DND-41 (cell line): ENCODE results near the gene PLA2G4E.

Experiments
- ATAC-seq: fragments of 200-7000 bp; cut with Tn5 transposase; 3 replicates; pipeline ENCODE4 v1.9.1; 2021; ENCODE audit warnings: low read depth; ENCODE audit not compliant: insufficient read depth
- DNase-seq: peaks from one replicate; pipeline ENCODE4 v3.0.0-alpha.2; 2020
- H2AFZ ChIP-seq: 2 replicates; pipeline ENCODE4 v1.6.0; 2012; ENCODE audit warnings: low read depth, low read length
- H3K27ac ChIP-seq: 2 replicates; pipeline ENCODE4 v1.5.1; 2012; ENCODE audit warnings: low read length, inconsistent platforms
- H3K27me3 ChIP-seq: fragments of 200-600 bp; sonication (generic); 2 replicates; pipeline ENCODE4 v1.6.0; 2012; ENCODE audit warnings: low read length, mild to moderate bottlenecking, inconsistent platforms; ENCODE audit not compliant: insufficient read depth, poor library complexity
- H3K36me3 ChIP-seq: 2 replicates; pipeline ENCODE4 v1.5.1; 2012; ENCODE audit warnings: low read length, inconsistent platforms; ENCODE audit not compliant: insufficient read depth
- H3K4me1 ChIP-seq: 2 replicates; pipeline ENCODE4 v1.5.1; 2012; ENCODE audit warnings: mild to moderate bottlenecking, low read length; ENCODE audit not compliant: insufficient read depth
- H3K4me2 ChIP-seq: 2 replicates; pipeline ENCODE4 v1.6.0; 2012; ENCODE audit warnings: mild to moderate bottlenecking, moderate library complexity, low read length, inconsistent platforms; ENCODE audit not compliant: insufficient read depth
- H3K4me3 ChIP-seq, 2 experiments: fragments of 200-600 bp in 1 of 2; shearing (Covaris generic) in 1 of 2; 2 replicates each; pipeline ENCODE4 v1.5.1; 2012 to 2016; ENCODE audit warnings: inconsistent platforms in 2 of 2, low read length in 2 of 2, mild to moderate bottlenecking in 2 of 2, low read depth in 1 of 2, moderate library complexity in 1 of 2
- H3K79me2 ChIP-seq: 2 replicates; pipeline ENCODE4 v1.6.0; 2012; ENCODE audit warnings: low read length, inconsistent platforms; ENCODE audit not compliant: insufficient read depth
- H3K9ac ChIP-seq: 2 replicates; pipeline ENCODE4 v1.6.0; 2012; ENCODE audit warnings: low read depth, mild to moderate bottlenecking, inconsistent platforms, low read length, moderate library complexity
- H3K9me3 ChIP-seq: 2 replicates; pipeline ENCODE4 v1.5.1; 2012; ENCODE audit warnings: low read length, moderate library complexity, mild to moderate bottlenecking, inconsistent platforms; ENCODE audit not compliant: insufficient read depth, severe bottlenecking
- H4K20me1 ChIP-seq: 2 replicates; pipeline ENCODE4 v1.6.0; 2012; ENCODE audit warnings: low read length; ENCODE audit not compliant: insufficient read depth
- EZH2 ChIP-seq: IDR thresholded peaks from 3 replicates; pipeline ENCODE4 v1.6.1; 2012; ENCODE audit warnings: borderline replicate concordance, low read depth, mild to moderate bottlenecking, moderate library complexity, low read length, inconsistent platforms; ENCODE audit not compliant: severe bottlenecking
- TF ChIP-seq, protein P1 (sequence below): IDR thresholded peaks from 2 replicates; pipeline ENCODE4 v1.5.1; 2012; ENCODE audit warnings: borderline replicate concordance, low read length, moderate library complexity, mild to moderate bottlenecking; ENCODE audit not compliant: poor library complexity, severe bottlenecking; ENCODE audit errors: extremely low read depth

The PLA2G4E gene

DNA sequence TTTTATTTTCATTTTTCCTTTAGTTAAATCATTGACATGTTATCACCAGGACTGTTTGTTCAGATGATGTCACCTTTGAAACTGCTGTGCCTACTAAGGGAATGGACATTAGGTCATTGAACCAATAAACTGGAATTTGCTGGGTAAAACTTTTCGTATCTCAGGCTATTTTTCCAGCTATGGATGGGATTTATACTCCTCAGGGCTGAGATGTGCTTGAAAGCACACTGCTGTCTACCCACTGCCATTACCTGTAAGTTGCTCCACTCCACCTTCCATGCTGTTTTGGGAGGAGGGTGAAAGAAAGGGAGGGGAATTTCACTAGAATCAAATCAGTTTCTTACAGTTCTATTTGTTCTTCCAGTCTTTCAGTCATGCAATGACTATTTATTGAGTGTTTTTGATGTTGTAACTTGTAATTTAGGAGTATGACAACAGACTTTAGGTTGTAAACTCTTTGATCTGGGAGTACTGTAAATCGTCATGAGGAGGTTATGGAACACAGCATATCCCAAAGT, 59.8 kb downstream of the PLA2G4E start:
- H3K4me1 ChIP-seq = no peaks in the 10 kb centered on the region
- TF ChIP-seq, protein P1, sequence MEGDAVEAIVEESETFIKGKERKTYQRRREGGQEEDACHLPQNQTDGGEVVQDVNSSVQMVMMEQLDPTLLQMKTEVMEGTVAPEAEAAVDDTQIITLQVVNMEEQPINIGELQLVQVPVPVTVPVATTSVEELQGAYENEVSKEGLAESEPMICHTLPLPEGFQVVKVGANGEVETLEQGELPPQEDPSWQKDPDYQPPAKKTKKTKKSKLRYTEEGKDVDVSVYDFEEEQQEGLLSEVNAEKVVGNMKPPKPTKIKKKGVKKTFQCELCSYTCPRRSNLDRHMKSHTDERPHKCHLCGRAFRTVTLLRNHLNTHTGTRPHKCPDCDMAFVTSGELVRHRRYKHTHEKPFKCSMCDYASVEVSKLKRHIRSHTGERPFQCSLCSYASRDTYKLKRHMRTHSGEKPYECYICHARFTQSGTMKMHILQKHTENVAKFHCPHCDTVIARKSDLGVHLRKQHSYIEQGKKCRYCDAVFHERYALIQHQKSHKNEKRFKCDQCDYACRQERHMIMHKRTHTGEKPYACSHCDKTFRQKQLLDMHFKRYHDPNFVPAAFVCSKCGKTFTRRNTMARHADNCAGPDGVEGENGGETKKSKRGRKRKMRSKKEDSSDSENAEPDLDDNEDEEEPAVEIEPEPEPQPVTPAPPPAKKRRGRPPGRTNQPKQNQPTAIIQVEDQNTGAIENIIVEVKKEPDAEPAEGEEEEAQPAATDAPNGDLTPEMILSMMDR = no peak
- TF ChIP-seq EZH2 = no peak
- no peaks in the 10 kb centered on the region for H3K36me3 ChIP-seq
- ATAC-seq (no peak), DNase-seq (no peak)
- no peaks in the 10 kb centered on the region for H3K9me3 ChIP-seq
- no peaks in the 10 kb centered on the region for H3K27me3 ChIP-seq
- no peaks in the 10 kb centered on the region for H3K79me2 ChIP-seq
- H3K27ac ChIP-seq = no peak overlapping the region
- H2AFZ ChIP-seq = no peak overlapping the region
- H3K4me2 ChIP-seq = no peak overlapping the region
- H4K20me1 ChIP-seq = no peaks in the 10 kb centered on the region
- no peak overlapping the region for H3K4me3 ChIP-seq
- no peak overlapping the region for H3K9ac ChIP-seq

DNA sequence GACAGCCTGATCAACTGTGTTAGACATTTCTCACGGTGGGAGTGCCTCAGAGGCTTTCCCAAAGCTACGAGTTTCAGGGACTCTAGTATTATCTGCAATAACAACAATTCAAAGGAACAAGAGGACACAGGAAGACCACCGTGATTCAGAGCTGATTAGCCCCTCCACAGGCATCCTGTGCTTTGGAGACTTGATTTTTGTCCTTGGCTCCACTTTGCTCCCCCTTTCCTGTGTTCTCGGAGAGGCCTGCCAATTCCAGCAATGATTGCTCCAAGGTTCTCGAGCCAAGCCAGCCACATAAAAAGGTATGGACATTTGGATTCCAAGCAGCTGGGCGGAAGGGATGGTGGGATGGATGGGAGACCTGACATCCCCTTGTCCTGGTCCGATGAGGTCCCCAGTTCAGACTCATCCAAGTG, 62.8 kb downstream of the PLA2G4E start:
- Histone ChIP-seq H3K79me2 (no peaks in the 10 kb centered on the region), H3K36me3 (no peaks in the 10 kb centered on the region), H3K27ac (no peak overlapping the region), H3K4me3 (no peak overlapping the region), H3K27me3 (no peaks in the 10 kb centered on the region), H3K4me2 (no peak overlapping the region), H3K4me1 (no peaks in the 10 kb centered on the region), H4K20me1 (no peaks in the 10 kb centered on the region), H3K9ac (no peak overlapping the region), H3K9me3 (no peaks in the 10 kb centered on the region), H2AFZ (no peak overlapping the region)
- DNase-seq (no peak), ATAC-seq (no peak)
- TF ChIP-seq EZH2 = no peak
- TF ChIP-seq, protein P1 = no peak

DNA sequence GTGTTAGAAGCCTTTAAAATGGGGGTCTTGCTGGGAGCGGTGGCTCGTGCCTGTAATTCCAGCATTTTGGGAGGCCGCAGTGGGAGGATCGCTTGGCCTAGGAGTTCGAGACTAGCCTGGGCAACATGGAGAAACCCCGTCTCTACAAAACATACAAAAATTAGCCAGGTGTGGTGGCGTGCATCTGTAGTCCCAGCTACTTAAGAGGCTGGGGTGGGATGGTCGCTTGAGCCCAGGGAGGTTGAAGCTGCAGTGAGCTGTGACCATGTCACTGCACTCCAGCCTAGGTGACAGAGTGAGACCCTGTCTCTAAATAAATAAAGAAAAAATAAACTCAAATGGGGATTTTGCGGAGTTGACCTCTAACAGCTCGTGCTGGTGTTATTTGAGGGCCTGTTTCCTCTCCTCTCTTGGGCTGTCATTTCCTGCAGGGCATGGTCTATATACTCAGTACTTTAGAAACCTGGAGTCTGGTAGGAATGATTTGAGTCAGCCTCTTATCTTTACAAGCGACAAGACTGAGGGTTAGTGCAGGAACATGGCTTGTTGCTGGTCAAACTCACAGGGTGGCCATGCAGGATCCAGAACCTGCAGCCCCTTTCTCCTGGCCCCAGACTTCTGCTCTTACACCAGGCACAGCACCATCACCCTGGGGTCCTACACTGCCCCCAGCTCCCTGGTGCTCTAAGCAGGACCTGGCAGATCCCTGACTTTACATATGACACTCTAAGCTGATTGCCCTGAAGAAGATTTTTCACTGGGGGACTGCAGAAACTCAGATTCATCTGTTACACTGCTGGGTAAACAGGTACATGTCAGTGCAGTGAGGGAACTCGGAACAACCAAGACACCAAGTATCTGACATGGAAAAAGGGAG, 63.6 kb downstream of the PLA2G4E start:
- no peaks in the 10 kb centered on the region for H3K36me3 ChIP-seq
- H2AFZ ChIP-seq = no peak overlapping the region
- H3K79me2 ChIP-seq = no peaks in the 10 kb centered on the region
- ATAC-seq (no peak), DNase-seq (no peak)
- no peak overlapping the region for H3K9ac ChIP-seq
- no peaks in the 10 kb centered on the region for H3K4me1 ChIP-seq
- no peak overlapping the region for H3K27ac ChIP-seq
- H3K4me3 ChIP-seq = no peak overlapping the region
- no peaks in the 10 kb centered on the region for H4K20me1 ChIP-seq
- H3K27me3 ChIP-seq = no peaks in the 10 kb centered on the region
- TF ChIP-seq EZH2 = no peak
- TF ChIP-seq, protein P1 = no peak
- no peaks in the 10 kb centered on the region for H3K9me3 ChIP-seq
- H3K4me2 ChIP-seq = no peak overlapping the region
